Measurements from ENCODE around the gene DCAF10. TPM values are rescaled to one million over a fixed set of nuclear protein-coding genes. Genes with fewer than 3 reads are reported as not detected.

DCAF10 gene
- total and polyA plus RNA-seq, 10 of the 15 experiments (the other 5 are each of a cell fraction or from before 2014, with no cell fraction given) = 3.9 to 21.7 (median 9.8) TPM

- TF ChIP-seq SMAD1 (IDR thresholded peaks at IDR 0.05; ENCODE audit: low read depth, partially characterized antibody) = no peak
- no peak for TF ChIP-seq ZNF274 (IDR thresholded peaks at IDR 0.05; ENCODE audit: insufficient read depth, insufficient read length)
- TF ChIP-seq ZNF622 (IDR thresholded peaks at IDR 0.05) = no peak
- no peak for TF ChIP-seq REST (IDR thresholded peaks at IDR 0.05; ENCODE audit: low read depth, low read length)
Observed at GRCh38 chr9:37758747-37759146, 41.9 kb upstream of the DCAF10 start (continued).

GRCh38 chr9:37760416-37761161 lies 40.0 kb upstream of the DCAF10 start:
- Histone ChIP-seq H2AFZ (ENCODE audit: control insufficient read depth, low read depth, low read length) (no peak overlapping the region), H3K36me3 (ENCODE audit: control insufficient read depth in 2 of 2, insufficient read depth in 2 of 2, low read length in 1 of 2) (no peaks in the 10 kb centered on the region), H4K20me1 (ENCODE audit: control insufficient read depth, insufficient read depth) (no peaks in the 10 kb centered on the region), H3K27ac (ENCODE audit: control insufficient read depth, insufficient read depth) (no peak overlapping the region), H3K4me2 (ENCODE audit: control insufficient read depth, insufficient read depth) (no peak overlapping the region), H3K4me3 (no peak overlapping the region), H3K9ac (ENCODE audit: control insufficient read depth, insufficient read depth, low read length) (no peak overlapping the region), H3K79me2 (ENCODE audit: control insufficient read depth, insufficient read depth, low read length) (no peaks in the 10 kb centered on the region), H3K9me3 (replicated peaks; ENCODE audit: control insufficient read depth, insufficient read depth, low read length) (no peaks in the 10 kb centered on the region), H3K4me1 (ENCODE audit: control insufficient read depth, insufficient read depth, low read length) (no peaks in the 10 kb centered on the region), H3K27me3 (replicated peaks in 1 of 2; ENCODE audit: control insufficient read depth in 2 of 2, insufficient read depth in 2 of 2, low read length in 1 of 2) (no peaks in the 10 kb centered on the region)
- intact Hi-C loops (cut with micrococcal nuclease; ENCODE audit: unreplicated experiment) = no loop called here
- DNase-seq (ENCODE audit: low read depth, low spot score) (no peak), FAIRE-seq (no peak), ATAC-seq (no peak)
- ChIA-PET RAD21 (ENCODE audit: unreplicated experiment) (no interaction called here), SMC1A (ENCODE audit: uncharacterized antibody, unreplicated experiment) (no interaction called here), CTCF (interaction anchor here (0.7 to 1.4 kb wide), 3 partner anchors 10 to 13 kb away, joined by 3 to 5 read pairs (median 3); no protein-coding TSS in a partner anchor), POLR2A (no interaction called here)
- in situ Hi-C loops (cut with MboI) = no loop called here
- TF ChIP-seq FOS (IDR thresholded peaks at IDR 0.05; ENCODE audit: borderline replicate concordance, extremely low read depth, insufficient read length) = no peak
- WGBS (ENCODE audit: insufficient coverage, insufficient replicate concordance, low lambda C conversion rate, missing lambda C conversion rate) = 90% methylated on average over 7 of the region's 7 CpGs
- no TSS peak for BruUV-seq (replicated peaks)

Measured in GM12878 (cell line).